ENCODE data around the gene LARGE2. TPM values are rescaled to one million over a fixed set of nuclear protein-coding genes. Genes with fewer than 3 reads are reported as not detected.

The LARGE2 gene
- total RNA-seq, 1 experiment from 2014 or later, result 124 TPM

GRCh38 chr11:45961751-45962240 is 39.3 kb downstream of the LARGE2 start:
- Mint-ChIP-seq H3K27me3 (ENCODE audit: low read depth) (no peaks in the 10 kb centered on the region), H3K4me1 (no peaks in the 10 kb centered on the region), H3K27ac (no peak overlapping the region), H3K4me3 (no peak overlapping the region), H3K36me3 (peaks cover 14% of the 10 kb centered on the region), H3K9me3 (peaks cover 10% of the 10 kb centered on the region)
- DNase-seq (ENCODE audit: low spot score) (no peak), ATAC-seq (no peak)
- TF ChIP-seq TEAD1 (CRISPR knock-in tag; IDR thresholded peaks at IDR 0.05), result no peak
- no peak for TF ChIP-seq KAT7 (CRISPR knock-in tag; IDR thresholded peaks at IDR 0.05; ENCODE audit: borderline replicate concordance)
- TF ChIP-seq RORB (CRISPR knock-in tag; IDR thresholded peaks at IDR 0.05), result no peak
- TF ChIP-seq NR1H2 (CRISPR knock-in tag; IDR thresholded peaks at IDR 0.05), result no peak
- no peak for TF ChIP-seq ZMAT4 (CRISPR knock-in tag; IDR thresholded peaks at IDR 0.05)
- TF ChIP-seq E2F4 (CRISPR knock-in tag; IDR thresholded peaks at IDR 0.05; ENCODE audit: borderline replicate concordance, low read depth), result no peak
- TF ChIP-seq ZNF532 (CRISPR knock-in tag; IDR thresholded peaks at IDR 0.05; ENCODE audit: borderline replicate concordance), result no peak
- no peak for TF ChIP-seq ERG (CRISPR knock-in tag; IDR thresholded peaks at IDR 0.05)
- no peak for TF ChIP-seq JUN (CRISPR knock-in tag; IDR thresholded peaks at IDR 0.05)
- no peak for TF ChIP-seq ZBTB21 (CRISPR knock-in tag; IDR thresholded peaks at IDR 0.05; ENCODE audit: borderline replicate concordance)
- no peak for TF ChIP-seq FOXJ3 (CRISPR knock-in tag; IDR thresholded peaks at IDR 0.05; ENCODE audit: borderline replicate concordance)
- no peak for TF ChIP-seq ZNF121 (CRISPR knock-in tag; IDR thresholded peaks at IDR 0.05)
- no peak for TF ChIP-seq ATF3 (CRISPR knock-in tag; conservative IDR thresholded peaks at IDR 0.05)
- TF ChIP-seq JAZF1 (CRISPR knock-in tag; IDR thresholded peaks at IDR 0.05), result no peak
- no peak for TF ChIP-seq EMX1 (CRISPR knock-in tag; IDR thresholded peaks at IDR 0.05)
- no peak for TF ChIP-seq RELA (CRISPR knock-in tag; IDR thresholded peaks at IDR 0.05; ENCODE audit: borderline replicate concordance)
- no peak for TF ChIP-seq USF2 (CRISPR knock-in tag; IDR thresholded peaks at IDR 0.05)
- TF ChIP-seq TCF7 (CRISPR knock-in tag; IDR thresholded peaks at IDR 0.05; ENCODE audit: low read depth), result no peak
- POLR2A ChIA-PET, result no interaction called here
- CTCF ChIA-PET, result interaction anchor here (0.7 kb wide), 1 partner anchor 45 kb away, joined by 4 read pairs; no protein-coding TSS in a partner anchor

Measured in WTC11 (cell line).